A673 (cell line): Measurements from ENCODE around the gene LMAN2.

Experiments
- CTCF ChIP-seq: fragments of 300-800, 200-600 bp; sonication (generic); conservative IDR thresholded peaks from 2 replicates; pipeline ENCODE4 v1.5.1; 2017; ENCODE audit warnings: low read depth, mild to moderate bottlenecking, antibody characterized with exemption, low read length, moderate library complexity, mixed read lengths
- EZH2 ChIP-seq: fragments of 200-600 bp; sonication (generic); IDR thresholded peaks from 2 replicates; pipeline ENCODE4 v1.6.1; 2017; ENCODE audit warnings: borderline replicate concordance, low read depth, mild to moderate bottlenecking, mixed read lengths, antibody characterized with exemption, low read length; ENCODE audit not compliant: poor library complexity, severe bottlenecking

- TF ChIP-seq CTCF (no peak), EZH2 (no peak)
These were observed 47.5 kb downstream of the LMAN2 start for GRCh38 chr5:177303925-177304391.
